ENCODE measurements around the gene PLEK.

Gene PLEK

GRCh38 chr2:68359889-68360288, 5.2 kb upstream of the PLEK start:
- no peak overlapping the region for H3K27ac ChIP-seq (ENCODE audit: poor library complexity, severe bottlenecking)
- no peaks in the 10 kb centered on the region for H3K9me3 ChIP-seq (ENCODE audit: severe bottlenecking)
- no peaks in the 10 kb centered on the region for H3K36me3 ChIP-seq (ENCODE audit: low read depth)
- DNase-seq (ENCODE audit: low spot score): no peak
- no peaks in the 10 kb centered on the region for H3K27me3 ChIP-seq (ENCODE audit: insufficient read depth, poor library complexity, severe bottlenecking)
- no peaks in the 10 kb centered on the region for H3K4me1 ChIP-seq (ENCODE audit: insufficient read depth, poor library complexity, severe bottlenecking)
- TF ChIP-seq CTCF (IDR thresholded peaks at IDR 0.05; ENCODE audit: poor library complexity, severe bottlenecking): no peak
- H3K4me3 ChIP-seq (ENCODE audit: severe bottlenecking): no peak overlapping the region
- ATAC-seq (ENCODE audit: low read depth): no peak

DNA sequence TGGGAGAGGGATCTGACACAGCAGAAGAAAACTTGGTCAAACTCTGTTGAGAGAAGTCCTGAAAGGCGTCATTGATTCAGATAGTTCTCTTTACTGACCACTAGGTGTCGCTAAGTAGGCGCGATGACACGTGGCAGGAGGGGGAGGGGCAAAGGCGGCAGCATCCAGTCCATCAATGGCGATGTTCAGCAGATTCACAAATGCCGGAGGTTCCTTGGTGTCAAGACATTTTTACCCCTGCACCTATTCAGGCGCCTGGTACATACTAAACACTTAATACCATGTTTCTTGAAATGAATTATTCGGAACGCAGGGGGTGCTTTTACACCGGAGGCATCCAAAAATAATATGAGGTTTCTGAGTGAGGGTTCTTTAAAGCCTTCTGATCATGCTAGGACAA, 3.0 kb upstream of the PLEK start:
- Histone ChIP-seq H3K27ac (ENCODE audit: poor library complexity, severe bottlenecking) (no peak overlapping the region), H3K27me3 (ENCODE audit: insufficient read depth, poor library complexity, severe bottlenecking) (no peaks in the 10 kb centered on the region), H3K9me3 (ENCODE audit: severe bottlenecking) (no peaks in the 10 kb centered on the region), H3K4me3 (ENCODE audit: severe bottlenecking) (no peak overlapping the region), H3K36me3 (ENCODE audit: low read depth) (no peaks in the 10 kb centered on the region), H3K4me1 (ENCODE audit: insufficient read depth, poor library complexity, severe bottlenecking) (no peaks in the 10 kb centered on the region)
- ATAC-seq (ENCODE audit: low read depth) (peak; percentile 62), DNase-seq (ENCODE audit: low spot score) (no peak)
- TF ChIP-seq CTCF (IDR thresholded peaks at IDR 0.05; ENCODE audit: poor library complexity, severe bottlenecking): peak; percentile 84

GRCh38 chr2:68362749-68363148, 2.3 kb upstream of the PLEK start:
- ATAC-seq (ENCODE audit: low read depth): no peak
- H3K4me1 ChIP-seq (ENCODE audit: insufficient read depth, poor library complexity, severe bottlenecking): no peaks in the 10 kb centered on the region
- no peak overlapping the region for H3K27ac ChIP-seq (ENCODE audit: poor library complexity, severe bottlenecking)

DNA sequence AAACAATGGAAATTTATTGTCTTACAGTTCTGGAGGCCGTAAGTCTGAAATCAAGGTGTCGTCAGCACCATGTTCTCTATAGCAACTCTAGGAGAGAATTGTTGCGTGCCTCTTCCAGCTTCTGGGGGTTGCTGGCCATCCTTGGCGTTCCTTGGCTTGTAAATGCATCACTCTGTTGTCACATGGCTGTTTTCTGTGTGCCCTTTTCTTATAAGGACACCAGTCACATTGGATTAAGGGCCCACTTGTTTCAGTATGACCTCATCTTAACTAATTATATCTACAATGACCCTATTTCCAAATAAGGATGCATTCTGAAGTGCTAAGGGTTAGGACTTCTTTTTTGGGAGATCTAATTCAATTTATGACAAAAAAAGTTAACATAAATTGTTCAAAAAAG, 1.4 kb upstream of the PLEK start:
- Histone ChIP-seq H3K27ac (ENCODE audit: poor library complexity, severe bottlenecking) (no peak overlapping the region), H3K4me3 (ENCODE audit: severe bottlenecking) (no peak overlapping the region), H3K4me1 (ENCODE audit: insufficient read depth, poor library complexity, severe bottlenecking) (peaks cover 4% of the 10 kb centered on the region), H3K27me3 (ENCODE audit: insufficient read depth, poor library complexity, severe bottlenecking) (no peaks in the 10 kb centered on the region), H3K9me3 (ENCODE audit: severe bottlenecking) (no peaks in the 10 kb centered on the region), H3K36me3 (ENCODE audit: low read depth) (no peaks in the 10 kb centered on the region)
- ATAC-seq (ENCODE audit: low read depth) (no peak), DNase-seq (ENCODE audit: low spot score) (no peak)
- TF ChIP-seq CTCF (IDR thresholded peaks at IDR 0.05; ENCODE audit: poor library complexity, severe bottlenecking): no peak

More at GRCh38 chr2:68362749-68363148, 2.3 kb upstream of the PLEK start:
- no peaks in the 10 kb centered on the region for H3K9me3 ChIP-seq (ENCODE audit: severe bottlenecking)
- no peaks in the 10 kb centered on the region for H3K27me3 ChIP-seq (ENCODE audit: insufficient read depth, poor library complexity, severe bottlenecking)
- TF ChIP-seq CTCF (IDR thresholded peaks at IDR 0.05; ENCODE audit: poor library complexity, severe bottlenecking): no peak
- DNase-seq (ENCODE audit: low spot score): no peak
- no peaks in the 10 kb centered on the region for H3K36me3 ChIP-seq (ENCODE audit: low read depth)
- no peak overlapping the region for H3K4me3 ChIP-seq (ENCODE audit: severe bottlenecking)

DNA sequence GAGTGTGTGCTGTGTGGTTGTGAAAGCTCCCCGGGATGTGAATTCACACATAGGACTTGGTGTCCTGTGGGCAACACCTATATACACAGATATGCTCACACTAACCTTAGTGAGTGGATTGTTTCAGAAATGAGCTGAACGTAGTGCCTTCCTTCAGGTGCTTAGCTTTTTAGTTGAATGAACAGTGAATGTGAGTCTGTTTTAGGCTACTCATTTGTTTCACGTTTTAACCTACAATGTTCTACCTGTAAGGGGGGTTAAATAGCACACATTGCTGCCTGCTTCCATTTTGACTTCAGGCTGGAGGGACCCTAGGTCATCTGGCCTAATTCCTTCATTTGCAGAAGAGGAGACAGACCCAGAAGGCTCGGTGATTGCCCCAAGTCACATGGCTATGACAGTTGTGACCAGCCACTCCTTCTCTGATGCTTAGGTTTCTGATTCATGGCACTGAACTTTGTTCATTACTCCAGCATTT, 1.0 kb downstream of the PLEK start:
- Histone ChIP-seq H3K27me3 (ENCODE audit: insufficient read depth, poor library complexity, severe bottlenecking) (no peaks in the 10 kb centered on the region), H3K4me1 (ENCODE audit: insufficient read depth, poor library complexity, severe bottlenecking) (peaks cover 4% of the 10 kb centered on the region), H3K9me3 (ENCODE audit: severe bottlenecking) (no peaks in the 10 kb centered on the region), H3K27ac (ENCODE audit: poor library complexity, severe bottlenecking) (no peak overlapping the region), H3K4me3 (ENCODE audit: severe bottlenecking) (no peak overlapping the region), H3K36me3 (ENCODE audit: low read depth) (no peaks in the 10 kb centered on the region)
- TF ChIP-seq CTCF (IDR thresholded peaks at IDR 0.05; ENCODE audit: poor library complexity, severe bottlenecking): no peak
- no peak for ATAC-seq (ENCODE audit: low read depth)
- DNase-seq (ENCODE audit: low spot score): no peak

Measured in RWPE2 (cell line).